Measurements from ENCODE around the gene CRIM1. TPM values are rescaled to one million over a fixed set of nuclear protein-coding genes. Genes with fewer than 3 reads are reported as not detected.
A peak's percentile ranks its signal among the peaks of the same experiment; 100 is the strongest.

Gene CRIM1
- total and polyA plus RNA-seq, 7 donors = 10.2 to 68.1 (median 53.1) TPM

GRCh38 chr2:36477315-36477714, 121.7 kb downstream of the CRIM1 start:
- H3K27ac ChIP-seq = peak overlapping the region; percentile 23
- 86 to 95% (median 88%) methylated on average over 4 of the region's 4 CpGs for WGBS, 3 donors
- H3K36me3 ChIP-seq (ENCODE audit: insufficient read depth in 1 of 2, low read depth in 1 of 2) = peaks cover 10 to 66% of the 10 kb centered on the region in 2 donors
- intact Hi-C loops (cut with DNase I) = no loop called here
- H3K27me3 ChIP-seq (ENCODE audit: insufficient read depth in 3 of 3, low read length in 2 of 3) = no peaks in the 10 kb centered on the region
- no peak for TF ChIP-seq CTCF (IDR thresholded peaks at IDR 0.05)
- H3K9me3 ChIP-seq = peaks cover 21% of the 10 kb centered on the region
- peak in 1 of 4 donors; percentile 13 for ATAC-seq
- H3K4me1 ChIP-seq = peaks cover 37% of the 10 kb centered on the region
- DNase-seq = no peak
- no peak overlapping the region for H3K4me3 ChIP-seq

GRCh38 chr2:36477746-36478145, 122.2 kb downstream of the CRIM1 start:
- Histone ChIP-seq H3K27ac (peak overlapping the region; percentile 23), H3K36me3 (ENCODE audit: insufficient read depth in 1 of 2, low read depth in 1 of 2) (peaks cover 10 to 65% of the 10 kb centered on the region in 2 donors)
- intact Hi-C loops (cut with DNase I) = no loop called here

GRCh38 chr2:36478332-36478738, 122.8 kb downstream of the CRIM1 start:
- 28 to 58% (median 38%) methylated on average over 4 of the region's 4 CpGs for WGBS, 3 donors
- Histone ChIP-seq H3K27me3 (ENCODE audit: insufficient read depth in 3 of 3, low read length in 2 of 3) (no peaks in the 10 kb centered on the region), H3K36me3 (ENCODE audit: insufficient read depth in 1 of 2, low read depth in 1 of 2) (peaks cover 10 to 68% of the 10 kb centered on the region in 2 donors), H3K4me1 (peaks cover 37% of the 10 kb centered on the region), H3K9me3 (peaks cover 21% of the 10 kb centered on the region), H3K4me3 (no peak overlapping the region), H3K27ac (peak overlapping the region; percentile 48)
- TF ChIP-seq CTCF (IDR thresholded peaks at IDR 0.05) = no peak
- peak in 1 of 2 donors; percentile 47 for DNase-seq
- ATAC-seq = peak in 2 of 4 donors; percentile 40 to 52
- intact Hi-C loops (cut with DNase I) = no loop called here

More at GRCh38 chr2:36477746-36478145, 122.2 kb downstream of the CRIM1 start:
- 61 to 66% (median 63%) methylated on average over 2 of the region's 2 CpGs for WGBS, 3 donors
- Histone ChIP-seq H3K4me1 (peaks cover 37% of the 10 kb centered on the region), H3K9me3 (peaks cover 21% of the 10 kb centered on the region), H3K4me3 (no peak overlapping the region), H3K27me3 (ENCODE audit: insufficient read depth in 3 of 3, low read length in 2 of 3) (no peaks in the 10 kb centered on the region)
- no peak for DNase-seq
- TF ChIP-seq CTCF (IDR thresholded peaks at IDR 0.05) = no peak
- ATAC-seq = no peak

- intact Hi-C loops (cut with DNase I) = no loop called here
- DNase-seq = no peak
- peaks cover 10 to 71% of the 10 kb centered on the region in 2 donors for H3K36me3 ChIP-seq (ENCODE audit: insufficient read depth in 1 of 2, low read depth in 1 of 2)
- H3K4me1 ChIP-seq = peaks cover 40% of the 10 kb centered on the region
- H3K27ac ChIP-seq = peak overlapping the region; percentile 48
- peaks cover 14% of the 10 kb centered on the region for H3K9me3 ChIP-seq
- 52 to 71% (median 66%) methylated on average over 4 of the region's 4 CpGs for WGBS, 3 donors
- no peak overlapping the region for H3K4me3 ChIP-seq
- no peak for ATAC-seq
- H3K27me3 ChIP-seq (ENCODE audit: insufficient read depth in 3 of 3, low read length in 2 of 3) = no peaks in the 10 kb centered on the region
- no peak for TF ChIP-seq CTCF (IDR thresholded peaks at IDR 0.05)
Observed at GRCh38 chr2:36478999-36479398, 123.4 kb downstream of the CRIM1 start.

GRCh38 chr2:36479406-36479805, 123.8 kb downstream of the CRIM1 start:
- no peak for DNase-seq
- Histone ChIP-seq H3K9me3 (peaks cover 10% of the 10 kb centered on the region), H3K27ac (peak overlapping the region; percentile 48), H3K27me3 (ENCODE audit: insufficient read depth in 3 of 3, low read length in 2 of 3) (no peaks in the 10 kb centered on the region), H3K4me3 (no peak overlapping the region), H3K4me1 (peaks cover 44% of the 10 kb centered on the region), H3K36me3 (ENCODE audit: insufficient read depth in 1 of 2, low read depth in 1 of 2) (peaks cover 10 to 71% of the 10 kb centered on the region in 2 donors)
- 94 to 97% (median 96%) methylated on average over 16 of the region's 16 CpGs for WGBS, 3 donors
- no peak for ATAC-seq
- no peak for TF ChIP-seq CTCF (IDR thresholded peaks at IDR 0.05)
- intact Hi-C loops (cut with DNase I) = no loop called here
